Smooth muscle cell (in vitro differentiated cells): Measurements from ENCODE around the gene PPL. TPM values are rescaled to one million over a fixed set of nuclear protein-coding genes. Genes with fewer than 3 reads are reported as not detected.

Experiments used
- DNase-seq: peaks from one replicate; lab custom pipeline; 2025; ENCODE audit not compliant: unreplicated experiment; lab: John Stamatoyannopoulos, UW
- H2AFZ ChIP-seq: fragments of 200-600 bp; sonication (generic); 2 replicates; pipeline ENCODE4 v1.6.0; 2016; ENCODE audit warnings: antibody characterized with exemption, low read depth, mild to moderate bottlenecking
- H3F3A ChIP-seq: fragments of 200-600 bp; sonication (generic); 2 replicates; pipeline ENCODE4 v1.6.0; 2017; ENCODE audit warnings: antibody characterized with exemption, low read depth
- H3K27ac ChIP-seq: fragments of 200-600 bp; sonication (generic); 2 replicates; pipeline ENCODE4 v1.5.1; 2016; ENCODE audit warnings: low read depth, mild to moderate bottlenecking
- H3K27me3 ChIP-seq: fragments of 200-600 bp; sonication (generic); 2 replicates; pipeline ENCODE4 v1.6.1; 2016; ENCODE audit warnings: low read depth, mild to moderate bottlenecking
- H3K36me3 ChIP-seq: fragments of 200-600 bp; sonication (generic); 2 replicates; pipeline ENCODE4 v1.5.1; 2016; ENCODE audit warnings: low read depth
- H3K4me1 ChIP-seq: fragments of 200-600 bp; sonication (generic); 2 replicates; pipeline ENCODE4 v1.5.1; 2016; ENCODE audit warnings: low read depth
- H3K4me2 ChIP-seq: fragments of 200-600 bp; sonication (generic); 2 replicates; pipeline ENCODE4 v1.6.0; 2016; ENCODE audit warnings: mild to moderate bottlenecking
- H3K4me3 ChIP-seq: fragments of 200-600 bp; sonication (generic); 2 replicates; pipeline ENCODE4 v1.5.1; 2016; ENCODE audit warnings: mild to moderate bottlenecking
- H3K79me2 ChIP-seq: fragments of 200-600 bp; sonication (generic); 2 replicates; pipeline ENCODE4 v1.6.0; 2016; ENCODE audit warnings: low read depth, mild to moderate bottlenecking
- H3K9ac ChIP-seq: fragments of 200-600 bp; sonication (generic); 2 replicates; pipeline ENCODE4 v1.6.0; 2016; ENCODE audit warnings: low read depth
- H3K9me3 ChIP-seq: fragments of 200-600 bp; sonication (generic); replicated peaks from 2 replicates; pipeline ENCODE4 v1.5.1; 2016; ENCODE audit warnings: low read depth
- H4K20me1 ChIP-seq: fragments of 200-600 bp; sonication (generic); 2 replicates; pipeline ENCODE4 v1.6.0; 2016; ENCODE audit warnings: low read depth
- WGBS: methylation state at CpG from one replicate; pipeline ENCODE4 v1.1.7; 2016; ENCODE audit warnings: low lambda C conversion rate; 5-methylcytosine and 5-hydroxymethylcytosine counted together
- polyA plus RNA-seq: library from polyadenylated mRNA; unstranded; fragments of >200 nt; fragmentation: Nextera tagmentation; extraction: Ambion mirVana; gene quantifications from 2 replicates; pipeline ENCODE4 v1.2.1, GENCODE V29; 2016
- total RNA-seq: library from RNA; depleted of rRNA; stranded (reverse); fragments of >200 nt; gene quantifications from 2 replicates; pipeline ENCODE4 v1.2.3, GENCODE V29; 2014
- TF ChIP-seq, protein P1 (sequence below): fragments of 200-600 bp; sonication (generic); IDR thresholded peaks from 2 replicates; pipeline ENCODE4 v1.5.1; 2017; ENCODE audit warnings: borderline replicate concordance, mild to moderate bottlenecking, antibody characterized with exemption; ENCODE audit not compliant: insufficient read depth, poor library complexity, severe bottlenecking

The PPL gene
- total and polyA plus RNA-seq, 2 experiments from 2014 or later: 3.0 to 7.7 TPM

DNA sequence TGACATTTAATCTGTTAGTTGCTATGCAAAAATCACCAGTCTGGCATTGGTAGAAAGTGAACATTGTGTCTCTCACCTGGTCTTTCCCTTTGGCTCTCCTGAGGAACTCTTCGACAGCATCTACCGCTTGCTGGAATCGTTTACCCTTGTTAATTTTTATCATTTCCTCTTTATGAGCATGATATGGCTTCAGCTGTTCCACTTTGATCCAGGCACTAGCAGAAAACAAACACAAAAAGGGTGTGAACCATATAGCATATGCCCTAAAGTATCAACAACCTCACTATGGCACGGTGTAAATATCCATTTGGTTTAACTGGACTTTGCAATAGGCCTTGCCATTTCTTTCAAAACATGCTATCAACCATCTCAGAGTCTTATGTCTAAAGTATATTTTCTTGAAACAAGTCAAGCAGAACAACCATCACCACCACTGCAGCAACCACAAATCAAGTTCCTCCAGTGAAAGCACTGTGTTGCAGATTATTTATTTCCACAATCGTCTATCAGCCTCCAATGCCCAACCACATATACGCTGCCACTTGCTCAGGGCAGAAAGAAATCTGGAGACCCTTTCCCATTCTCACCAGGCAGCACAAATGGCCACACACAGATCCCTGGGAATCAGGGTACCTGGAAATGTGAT, 104.1 kb downstream of the PPL start:
- no peak overlapping the region for H2AFZ ChIP-seq
- no peaks in the 10 kb centered on the region for H3K9me3 ChIP-seq
- TF ChIP-seq, protein P1, sequence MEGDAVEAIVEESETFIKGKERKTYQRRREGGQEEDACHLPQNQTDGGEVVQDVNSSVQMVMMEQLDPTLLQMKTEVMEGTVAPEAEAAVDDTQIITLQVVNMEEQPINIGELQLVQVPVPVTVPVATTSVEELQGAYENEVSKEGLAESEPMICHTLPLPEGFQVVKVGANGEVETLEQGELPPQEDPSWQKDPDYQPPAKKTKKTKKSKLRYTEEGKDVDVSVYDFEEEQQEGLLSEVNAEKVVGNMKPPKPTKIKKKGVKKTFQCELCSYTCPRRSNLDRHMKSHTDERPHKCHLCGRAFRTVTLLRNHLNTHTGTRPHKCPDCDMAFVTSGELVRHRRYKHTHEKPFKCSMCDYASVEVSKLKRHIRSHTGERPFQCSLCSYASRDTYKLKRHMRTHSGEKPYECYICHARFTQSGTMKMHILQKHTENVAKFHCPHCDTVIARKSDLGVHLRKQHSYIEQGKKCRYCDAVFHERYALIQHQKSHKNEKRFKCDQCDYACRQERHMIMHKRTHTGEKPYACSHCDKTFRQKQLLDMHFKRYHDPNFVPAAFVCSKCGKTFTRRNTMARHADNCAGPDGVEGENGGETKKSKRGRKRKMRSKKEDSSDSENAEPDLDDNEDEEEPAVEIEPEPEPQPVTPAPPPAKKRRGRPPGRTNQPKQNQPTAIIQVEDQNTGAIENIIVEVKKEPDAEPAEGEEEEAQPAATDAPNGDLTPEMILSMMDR: no peak
- no peak overlapping the region for H3K27ac ChIP-seq
- H3K4me3 ChIP-seq: no peak overlapping the region
- DNase-seq: no peak
- peaks cover 14% of the 10 kb centered on the region for H3K79me2 ChIP-seq
- H3K9ac ChIP-seq: no peak overlapping the region
- H3K4me2 ChIP-seq: no peak overlapping the region
- H3K36me3 ChIP-seq: peaks cover 17% of the 10 kb centered on the region
- H3K4me1 ChIP-seq: no peaks in the 10 kb centered on the region
- H3F3A ChIP-seq: no peaks in the 10 kb centered on the region
- no peaks in the 10 kb centered on the region for H3K27me3 ChIP-seq
- 99% methylated on average over 6 of the region's 6 CpGs for WGBS
- peaks cover 37% of the 10 kb centered on the region for H4K20me1 ChIP-seq

Other genes starting within 250 kb of the PPL start
- gene NUDT16L1, start 243.6 kb downstream of the PPL start, total RNA-seq: 15.4 and 17.6 TPM in 2 replicates
- gene NUDT16L1, start 243.6 kb downstream of the PPL start, polyA plus RNA-seq: 47.6 and 48.3 TPM in 2 replicates
- 6.3 and 15.6 TPM in 2 replicates for gene ANKS3, start 202.9 kb downstream of the PPL start, total RNA-seq
- 15.3 and 22.5 TPM in 2 replicates for gene ANKS3, start 202.9 kb downstream of the PPL start, polyA plus RNA-seq
- 0.22 TPM in 1 of 2 replicates, not detected in the other for gene DNAAF8, start 202.6 kb downstream of the PPL start, total RNA-seq
- gene DNAAF8, start 202.6 kb downstream of the PPL start, polyA plus RNA-seq: 1.1 and 2.9 TPM in 2 replicates
- 4.1 and 5.3 TPM in 2 replicates for gene ZNF500, start 170.0 kb downstream of the PPL start, total RNA-seq
- 7.1 and 10.1 TPM in 2 replicates for gene ZNF500, start 170.0 kb downstream of the PPL start, polyA plus RNA-seq
- not detected in 2 replicates for gene SEPTIN12, start 148.8 kb downstream of the PPL start, total RNA-seq
- gene SEPTIN12, start 148.8 kb downstream of the PPL start, polyA plus RNA-seq: 0.52 TPM in 1 of 2 replicates, not detected in the other
- not detected in 2 replicates for gene SMIM22, start 141.8 kb downstream of the PPL start, total RNA-seq
- gene SMIM22, start 141.8 kb downstream of the PPL start, polyA plus RNA-seq: 0.29 TPM in 1 of 2 replicates, not detected in the other
- gene ROGDI, start 134.5 kb downstream of the PPL start, total RNA-seq: 21.6 and 32.1 TPM in 2 replicates
- gene ROGDI, start 134.5 kb downstream of the PPL start, polyA plus RNA-seq: 45.6 and 48.7 TPM in 2 replicates
- gene GLYR1, start 89.9 kb downstream of the PPL start, total RNA-seq: 26.4 and 27.8 TPM in 2 replicates
- 28.9 and 35.1 TPM in 2 replicates for gene GLYR1, start 89.9 kb downstream of the PPL start, polyA plus RNA-seq
- 18.8 and 29.7 TPM in 2 replicates for gene UBN1, start 89.7 kb downstream of the PPL start, total RNA-seq
- gene UBN1, start 89.7 kb downstream of the PPL start, polyA plus RNA-seq: 16.2 and 23.4 TPM in 2 replicates
- gene SEC14L5, start 21.2 kb upstream of the PPL start, total RNA-seq: not detected in 2 replicates
- gene SEC14L5, start 21.2 kb upstream of the PPL start, polyA plus RNA-seq: not detected in 2 replicates
- gene NAGPA, start 96.8 kb upstream of the PPL start, total RNA-seq: 3.8 and 4.2 TPM in 2 replicates
- 5.4 and 10.0 TPM in 2 replicates for gene NAGPA, start 96.8 kb upstream of the PPL start, polyA plus RNA-seq
- not detected in 2 replicates for gene C16orf89, start 128.8 kb upstream of the PPL start, total RNA-seq
- gene C16orf89, start 128.8 kb upstream of the PPL start, polyA plus RNA-seq: not detected in 2 replicates
- gene ALG1, start 134.7 kb upstream of the PPL start, total RNA-seq: 22.2 and 22.6 TPM in 2 replicates
- gene ALG1, start 134.7 kb upstream of the PPL start, polyA plus RNA-seq: 30.4 and 32.9 TPM in 2 replicates
- 2.9 and 6.2 TPM in 2 replicates for gene EEF2KMT, start 160.6 kb upstream of the PPL start, total RNA-seq
- gene EEF2KMT, start 160.6 kb upstream of the PPL start, polyA plus RNA-seq: 9.9 and 15.0 TPM in 2 replicates